HepG2 (cell line): ENCODE data around the gene RNASE12. TPM values are rescaled to one million over a fixed set of nuclear protein-coding genes. Genes with fewer than 3 reads are reported as not detected.

Experiments
- ATAC-seq: fragments of 200-7000 bp; cut with Tn5 transposase; 3 replicates; pipeline ENCODE4 v1.9.1; 2020; ENCODE audit warnings: mild to moderate bottlenecking, moderate library complexity
- BruUV-seq: library from RNA; stranded (reverse); fragments of 400-500 nt; replicated peaks from 2 replicates; lab custom pipeline; 2021; lab: Mats Ljungman, UMichigan
- CTCF ChIA-PET: fragments of 300-600 bp; formaldehyde crosslinking; extraction: SDS; loops from one replicate; lab custom pipeline; 2021; ENCODE audit warnings: low total read pairs, inconsistent platforms, low intra/inter-chr PET ratio; lab: Yijun Ruan, JAX
- POLR2A ChIA-PET: fragments of 350-600 bp; sonication (Branson Sonifier 250); formaldehyde crosslinking; loops from one replicate; lab custom pipeline; 2020; ENCODE audit warnings: antibody characterized with exemption, inconsistent platforms; lab: Yijun Ruan, JAX
- DNase-seq: peaks from one replicate; pipeline ENCODE4 v3.0.0-alpha.2; 2015; ENCODE audit warnings: low spot score
- FAIRE-seq: peaks from 3 replicates; lab custom pipeline; 2011; peaks lifted over from hg19 to GRCh38; lab: Jason Lieb, UNC
- H2AFZ ChIP-seq: one replicate; pipeline ENCODE4 v1.6.1; 2011; ENCODE audit warnings: low read length, inconsistent platforms
- H3K27ac ChIP-seq: fragments of 300-600 bp; 3 replicates; pipeline ENCODE4 v1.8.0; 2011; ENCODE audit warnings: mixed run types, mild to moderate bottlenecking, mixed read lengths, low read length, inconsistent platforms; ENCODE audit not compliant: insufficient read depth; ENCODE audit errors: extremely low read length
- H3K27me3 ChIP-seq, 2 experiments: fragments of 200-600 bp in 1 of 2; 2 replicates in 1 of 2; 3 replicates in 1 of 2; pipeline versions ENCODE4 v1.6.0 to v1.8.0; 2011; ENCODE audit warnings: low read length in 2 of 2, mild to moderate bottlenecking in 2 of 2, moderate library complexity in 2 of 2, inconsistent platforms in 1 of 2; ENCODE audit not compliant: insufficient read depth in 2 of 2, control insufficient read depth in 1 of 2
- H3K36me3 ChIP-seq, 2 experiments: fragments of 200-600 bp in 1 of 2; replicated peaks in 1 of 2; 2 replicates in 1 of 2; 3 replicates in 1 of 2; pipeline versions ENCODE4 v1.5.1 to v1.8.0; 2011; ENCODE audit warnings: low read length in 2 of 2, inconsistent platforms in 1 of 2; ENCODE audit not compliant: insufficient read depth in 2 of 2, control insufficient read depth in 1 of 2
- H3K4me1 ChIP-seq: 2 replicates; pipeline ENCODE4 v1.5.1; 2012; ENCODE audit warnings: low read length, inconsistent platforms; ENCODE audit not compliant: insufficient read depth
- H3K4me2 ChIP-seq: 2 replicates; pipeline ENCODE4 v1.6.0; 2011; ENCODE audit warnings: low read depth, low read length, inconsistent platforms
- H3K4me3 ChIP-seq, 3 experiments: fragments of 200-600 bp in 1 of 3; sonication (generic), shearing (Covaris generic) in 1 of 3; replicated peaks in 1 of 3; 2 replicates each; pipeline ENCODE4 v1.5.1; 2011 to 2016; ENCODE audit warnings: low read length in 3 of 3, inconsistent platforms in 2 of 3, low read depth in 2 of 3, mild to moderate bottlenecking in 2 of 3, control low read depth in 1 of 3, mixed read lengths in 1 of 3; ENCODE audit not compliant: insufficient read depth in 1 of 3
- H3K79me2 ChIP-seq: one replicate; pipeline ENCODE4 v1.6.1; 2011; ENCODE audit warnings: low read length, inconsistent platforms; ENCODE audit not compliant: insufficient read depth
- H3K9ac ChIP-seq: 2 replicates; pipeline ENCODE4 v1.6.0; 2011; ENCODE audit warnings: mild to moderate bottlenecking, low read depth, low read length, inconsistent platforms; ENCODE audit not compliant: insufficient read depth
- H3K9me3 ChIP-seq: 2 replicates; pipeline ENCODE4 v1.5.1; 2012; ENCODE audit warnings: mild to moderate bottlenecking, low read length
- H4K20me1 ChIP-seq: 2 replicates; pipeline ENCODE4 v1.6.0; 2011; ENCODE audit warnings: inconsistent platforms, mild to moderate bottlenecking, low read length, moderate library complexity; ENCODE audit not compliant: insufficient read depth
- CHD4 ChIP-seq: fragments of 200-600 bp; sonication (generic); IDR thresholded peaks from 2 replicates; pipeline ENCODE4 v1.7.0; 2017; ENCODE audit warnings: mild to moderate bottlenecking, low read length, borderline replicate concordance
- ETV5 ChIP-seq: IDR thresholded peaks from 2 replicates; pipeline ENCODE4 v1.6.1; 2018; ENCODE audit warnings: missing biosample characterization, missing genetic modification reagents, inconsistent platforms, borderline replicate concordance
- HOXA3 ChIP-seq: sonication (generic); formaldehyde crosslinking; IDR thresholded peaks from 2 replicates; pipeline ENCODE4 v1.5.0; 2020; ENCODE audit warnings: missing genetic modification reagents
- JARID2 ChIP-seq: sonication (generic); formaldehyde crosslinking; IDR thresholded peaks from 2 replicates; pipeline ENCODE4 v1.8.1; 2023; ENCODE audit warnings: missing genetic modification reagents, inconsistent platforms; ENCODE audit not compliant: insufficient replicate concordance
- MIER3 ChIP-seq: IDR thresholded peaks from 2 replicates; pipeline ENCODE4 v1.6.1; 2016; ENCODE audit warnings: missing compliant biosample characterization, borderline replicate concordance
- ZNF512 ChIP-seq: sonication (generic); formaldehyde crosslinking; IDR thresholded peaks from 2 replicates; pipeline ENCODE4 v1.4.0; 2020; ENCODE audit warnings: mild to moderate bottlenecking, missing genetic modification reagents
- WGBS: methylation state at CpG from one replicate; pipeline ENCODE4 v1.1.6; 2017; ENCODE audit warnings: low lambda C conversion rate; 5-methylcytosine and 5-hydroxymethylcytosine counted together
- in situ Hi-C: cut with HindIII; loops from 2 replicates; pipeline ENCODE4 v1.10.0; 2017; ENCODE audit warnings: low pct_unique_long_range_greater_than_20kb; ENCODE audit not compliant: extremely low pct_ligation_motif_present
- intact Hi-C: fragments of 100-400 bp; cut with micrococcal nuclease; formaldehyde crosslinking; loops from one replicate; pipeline ENCODE4 v1.10.0; 2022; ENCODE audit not compliant: unreplicated experiment
- polyA plus RNA-seq, 8 experiments: library from polyadenylated mRNA; depleted of rRNA in 3 of 8; stranded (reverse) in 7 of 8; unstranded in 1 of 8; fragments of >200 nt; fragmentation: Illumina TruSeq in 4 of 8; extraction: Trizol in 4 of 8; gene quantifications; 2 replicates each; pipeline versions ENCODE4 v1.2.1 to v1.2.3, GENCODE V29; 2011 to 2016; ENCODE audit warnings: low read depth in 4 of 8, missing spikeins in 1 of 8, mixed read lengths in 1 of 8; ENCODE audit not compliant: insufficient read depth in 1 of 8
- total RNA-seq, 5 experiments: library from RNA; depleted of rRNA; stranded (reverse); fragments of >200 nt; fragmentation: Illumina TruSeq; extraction: Trizol; gene quantifications; 2 replicates each; pipeline ENCODE4 v1.2.3, GENCODE V29; 2016; ENCODE audit warnings: low read depth in 1 of 5

RNASE12 gene
- total and polyA plus RNA-seq, 2 of the 13 experiments (the other 11 are each of a cell fraction or from before 2014, with no cell fraction given), result not detected

GRCh38 chr14:20624495-20625070 lies 33.4 kb upstream of the RNASE12 start:
- H3K4me3 ChIP-seq, result peak overlapping the region in 1 of 3 experiments; percentile 17; a peak in 2 of 6 replicates
- WGBS, result 62% methylated on average over 22 of the region's 22 CpGs

More at GRCh38 chr14:20624495-20625070, 33.4 kb upstream of the RNASE12 start:
- Histone ChIP-seq H2AFZ (no peak overlapping the region), H3K79me2 (no peaks in the 10 kb centered on the region), H3K9me3 (no peaks in the 10 kb centered on the region), H3K27ac (no peak overlapping the region), H3K36me3 (no peaks in the 10 kb centered on the region), H3K27me3 (no peaks in the 10 kb centered on the region), H3K9ac (no peak overlapping the region), H4K20me1 (no peaks in the 10 kb centered on the region), H3K4me2 (peak overlapping the region; percentile 22), H3K4me1 (peaks cover 92% of the 10 kb centered on the region)
- intact Hi-C loops (no loop called here), in situ Hi-C loops (loop anchor here (25.0 kb wide), 1 partner anchor 162 kb away; the partner anchor contains the start of genes APEX1, OSGEP, PIP4P1 and PNP)
- 0 out of 2 replicates have a peak, but pooled peaks have one; percentile 5 for TF ChIP-seq HOXA3
- TF ChIP-seq MIER3 (CRISPR knock-in tag), result no peak
- TF ChIP-seq JARID2, result peak; percentile 24
- TF ChIP-seq CHD4, result 0 out of 2 replicates have a peak, but pooled peaks have one; percentile 35
- 0 out of 2 replicates have a peak, but pooled peaks have one; percentile 22 for TF ChIP-seq ZNF512
- TF ChIP-seq ETV5, result no peak
- ATAC-seq, result no peak
- BruUV-seq, result no TSS peak
- ChIA-PET POLR2A (no interaction called here), CTCF (no interaction called here)
- no peak for FAIRE-seq
- no peak for DNase-seq
